SK-N-SH (cell line): ENCODE measurements around the gene CNRIP1. TPM values are rescaled to one million over a fixed set of nuclear protein-coding genes. Genes with fewer than 3 reads are reported as not detected.
A peak's percentile ranks its signal among the peaks of the same experiment; 100 is the strongest.

Source experiments
- CTCF ChIA-PET: fragments of 300-600, 350-600 bp; formaldehyde crosslinking; extraction: SDS; loops from one replicate; lab custom pipeline; 2021; lab: Yijun Ruan, JAX
- POLR2A ChIA-PET: fragments of 350-600 bp; sonication (Branson Sonifier 250); formaldehyde crosslinking; extraction: SDS; loops from one replicate; lab custom pipeline; 2020; ENCODE audit warnings: antibody characterized with exemption, inconsistent platforms; lab: Yijun Ruan, JAX
- DNase-seq: peaks from one replicate; pipeline ENCODE4 v3.0.0; 2012
- H2AFZ ChIP-seq: fragments of 200-600 bp; sonication (generic); 2 replicates; pipeline ENCODE4 v1.8.1; 2016; ENCODE audit warnings: antibody characterized with exemption, mild to moderate bottlenecking, low read depth
- H3F3A ChIP-seq: fragments of 200-600 bp; sonication (generic); replicated peaks from 2 replicates; pipeline ENCODE3; 2016; ENCODE audit warnings: antibody characterized with exemption, mild to moderate bottlenecking; ENCODE audit not compliant: insufficient read depth
- H3K27ac ChIP-seq, 2 experiments: fragments of 200-500 bp in 1 of 2; fragments of 200-600 bp in 1 of 2; sonication (Bioruptor generic) in 1 of 2; sonication (generic), shearing (Covaris generic) in 1 of 2; 2 replicates each; pipeline versions ENCODE4 v1.5.1 to v1.6.1; 2014 to 2016; ENCODE audit warnings: low read depth in 2 of 2, inconsistent platforms in 1 of 2, low read length in 1 of 2, mild to moderate bottlenecking in 1 of 2, mixed read lengths in 1 of 2
- H3K27me3 ChIP-seq: fragments of 200-600 bp; sonication (generic), shearing (Covaris generic); 2 replicates; pipeline ENCODE4 v1.6.1; 2016; ENCODE audit warnings: mixed run types; ENCODE audit not compliant: insufficient read depth
- H3K36me3 ChIP-seq, 2 experiments: fragments of 200-500 bp in 1 of 2; fragments of 200-600 bp in 1 of 2; sonication (Bioruptor generic) in 1 of 2; sonication (generic) in 1 of 2; replicated peaks in 1 of 2; 2 replicates each; pipeline versions ENCODE3 to v1.5.1; 2014 to 2016; ENCODE audit warnings: low read length in 1 of 2, mild to moderate bottlenecking in 1 of 2; ENCODE audit not compliant: insufficient read depth in 2 of 2, control insufficient read depth in 1 of 2
- H3K4me1 ChIP-seq, 2 experiments: fragments of 200-500 bp in 1 of 2; fragments of 200-600 bp in 1 of 2; sonication (Bioruptor generic) in 1 of 2; sonication (generic), shearing (Covaris generic) in 1 of 2; 2 replicates each; pipeline versions ENCODE4 v1.5.1 to v1.6.1; 2014 to 2016; ENCODE audit warnings: low read depth in 1 of 2, low read length in 1 of 2, mixed run types in 1 of 2; ENCODE audit not compliant: insufficient read depth in 2 of 2, control insufficient read depth in 1 of 2
- H3K4me2 ChIP-seq: fragments of 200-600 bp; sonication (generic), shearing (Covaris generic); 2 replicates; pipeline ENCODE4 v1.6.1; 2017; ENCODE audit warnings: mixed run types
- H3K4me3 ChIP-seq, 2 experiments: fragments of 200-500 bp in 1 of 2; fragments of 200-600 bp in 1 of 2; sonication (Bioruptor generic) in 1 of 2; sonication (generic), shearing (Covaris generic) in 1 of 2; 2 replicates each; pipeline versions ENCODE4 v1.5.1 to v1.8.1; 2014 to 2016; ENCODE audit warnings: low read depth in 2 of 2, inconsistent platforms in 1 of 2, low read length in 1 of 2, mild to moderate bottlenecking in 1 of 2, mixed read lengths in 1 of 2, moderate library complexity in 1 of 2
- H3K79me2 ChIP-seq: fragments of 200-600 bp; sonication (generic); 2 replicates; pipeline ENCODE4 v1.8.1; 2017; ENCODE audit warnings: mild to moderate bottlenecking; ENCODE audit not compliant: insufficient read depth
- H3K9ac ChIP-seq: fragments of 200-600 bp; sonication (generic); 2 replicates; pipeline ENCODE4 v1.6.1; 2017; ENCODE audit warnings: mixed run types
- H3K9me2 ChIP-seq: fragments of 200-600 bp; sonication (generic); 2 replicates; pipeline ENCODE4 v1.6.1; 2017; ENCODE audit warnings: mixed run types
- H3K9me3 ChIP-seq: fragments of 200-600 bp; sonication (generic); 2 replicates; pipeline ENCODE4 v1.6.1; 2017; ENCODE audit warnings: mixed run types, mild to moderate bottlenecking, moderate library complexity
- H4K20me1 ChIP-seq: fragments of 200-600 bp; sonication (generic); 2 replicates; pipeline ENCODE4 v1.6.1; 2017; ENCODE audit warnings: mild to moderate bottlenecking, mixed run types; ENCODE audit not compliant: insufficient read depth
- EP300 ChIP-seq, 2 experiments: IDR thresholded peaks; 2 replicates each; pipeline versions ENCODE4 v1.4.0 to v1.6.1; 2012; ENCODE audit warnings: borderline replicate concordance in 1 of 2, low read depth in 1 of 2, low read length in 1 of 2
- EZH2phosphoT487 ChIP-seq: fragments of 200-600 bp; sonication (generic); IDR thresholded peaks from 2 replicates; pipeline ENCODE4 v1.6.1; 2017; ENCODE audit warnings: low read depth, mixed run types, mild to moderate bottlenecking, antibody characterized with exemption, moderate library complexity, borderline replicate concordance
- FOSL2 ChIP-seq: IDR thresholded peaks from 2 replicates; pipeline ENCODE4 v1.4.0; 2012; ENCODE audit warnings: low read depth, mild to moderate bottlenecking, moderate library complexity, borderline replicate concordance
- FOXJ3 ChIP-seq: sonication (generic); formaldehyde crosslinking; IDR thresholded peaks from 2 replicates; pipeline ENCODE4 v1.5.1; 2020; ENCODE audit warnings: mild to moderate bottlenecking, missing genetic modification reagents
- IRF3 ChIP-seq: fragments of 150-350 bp; IDR thresholded peaks from 2 replicates; pipeline ENCODE4 v1.6.1; 2016; ENCODE audit warnings: mild to moderate bottlenecking, low read depth, low read length
- JUND ChIP-seq: IDR thresholded peaks from 2 replicates; pipeline ENCODE4 v1.4.0; 2012
- MAX ChIP-seq: IDR thresholded peaks from 2 replicates; pipeline ENCODE4 v1.4.0; 2012; ENCODE audit warnings: low read depth
- MXI1 ChIP-seq: IDR thresholded peaks from 2 replicates; pipeline ENCODE4 v1.6.1; 2012; ENCODE audit warnings: mild to moderate bottlenecking, low read depth, low read length, improper control_type of control experiment
- NFIC ChIP-seq: IDR thresholded peaks from 2 replicates; pipeline ENCODE4 v1.4.0; 2012; ENCODE audit warnings: borderline replicate concordance
- PBX3 ChIP-seq: IDR thresholded peaks from 2 replicates; pipeline ENCODE4; 2012
- RAD21 ChIP-seq: IDR thresholded peaks from 2 replicates; pipeline ENCODE4 v1.6.1; 2012; ENCODE audit warnings: mild to moderate bottlenecking, low read length
- RXRA ChIP-seq: IDR thresholded peaks from 2 replicates; pipeline ENCODE4 v1.4.0; 2012; ENCODE audit warnings: low read depth, mild to moderate bottlenecking, borderline replicate concordance
- TCF12 ChIP-seq: IDR thresholded peaks from 2 replicates; pipeline ENCODE4 v1.4.0; 2012
- TEAD4 ChIP-seq: IDR thresholded peaks from 2 replicates; pipeline ENCODE4 v1.4.0; 2012; ENCODE audit warnings: mild to moderate bottlenecking, borderline replicate concordance; ENCODE audit not compliant: insufficient read depth
- YY1 ChIP-seq: IDR thresholded peaks from 2 replicates; pipeline ENCODE4 v1.4.0; 2012; ENCODE audit warnings: low read depth, mild to moderate bottlenecking
- polyA plus RNA-seq, 3 experiments: library from polyadenylated mRNA; depleted of rRNA; stranded (reverse); fragments of >200 nt; gene quantifications; 2 replicates each; pipeline ENCODE4 v1.2.3, GENCODE V29; 2012
- TF ChIP-seq, protein P1 (sequence below): fragments of 150-350 bp; IDR thresholded peaks from 2 replicates; pipeline ENCODE4 v1.6.1; 2017; ENCODE audit warnings: antibody characterized with exemption, low read length, low read depth, borderline replicate concordance
- TF ChIP-seq, protein P2 (sequence below): IDR thresholded peaks from 2 replicates; pipeline ENCODE4 v1.4.0; 2012; ENCODE audit warnings: low read depth, borderline replicate concordance

Gene CNRIP1
- polyA plus RNA-seq, 1 of the 3 experiments (the other 2 are of a cell fraction), result 55.5 TPM

DNA sequence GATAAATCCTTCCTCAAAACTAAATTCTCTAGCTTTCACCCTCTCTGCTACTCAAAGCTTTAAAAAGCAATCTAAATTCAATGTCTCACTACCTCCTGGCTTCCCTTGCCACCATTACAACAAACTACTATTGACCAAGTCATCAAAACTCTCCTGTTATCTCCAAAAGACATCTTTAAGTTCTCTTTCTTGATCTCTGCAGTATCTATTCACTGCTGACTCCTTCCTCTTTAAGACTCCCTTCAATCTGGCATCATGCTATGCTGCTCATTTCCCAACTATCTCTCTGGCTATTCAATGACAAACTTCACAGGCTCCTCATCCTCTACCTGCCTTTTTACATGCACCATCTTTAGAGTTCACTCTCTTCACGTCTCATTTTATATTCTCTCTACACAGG, 73.4 kb downstream of the CNRIP1 start (continued):
- TF ChIP-seq MAX (no peak), FOSL2 (no peak), TEAD4 (no peak), RAD21 (no peak)

DNA sequence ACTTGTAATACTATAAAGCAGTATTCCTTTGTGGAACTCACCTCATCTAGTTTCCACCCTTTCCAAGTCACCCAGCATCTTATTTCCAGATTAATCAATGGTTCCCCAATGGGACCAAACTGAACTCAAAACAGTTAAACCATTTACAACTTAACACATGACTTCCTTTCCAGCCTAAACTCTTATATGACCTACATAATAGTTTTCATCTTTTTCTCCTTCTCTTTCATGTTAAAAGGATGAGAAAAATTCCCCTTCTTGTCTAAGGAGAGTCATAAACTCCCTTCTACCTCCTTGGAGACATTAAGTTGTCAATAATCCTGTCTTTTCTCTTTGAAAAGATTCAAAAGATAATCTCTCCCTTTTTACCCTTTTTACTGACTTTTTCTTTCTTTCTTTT, 74.1 kb downstream of the CNRIP1 start:
- peaks cover 100% of the 10 kb centered on the region for H3K79me2 ChIP-seq
- peaks cover 17 to 45% of the 10 kb centered on the region in 2 experiments for H3K4me1 ChIP-seq
- no peak for DNase-seq
- CTCF ChIA-PET, result interaction anchor here (1.2 to 3.3 kb wide), 4 partner anchors 11 to 123 kb away, joined by 3 to 17 read pairs (median 8); no protein-coding TSS in a partner anchor
- H3K9me3 ChIP-seq, result no peaks in the 10 kb centered on the region
- H3K9me2 ChIP-seq, result no peaks in the 10 kb centered on the region
- POLR2A ChIA-PET, result no interaction called here
- TF ChIP-seq YY1 (no peak), PBX3 (no peak), NFIC (no peak), TEAD4 (no peak), EP300 (IDR thresholded peaks at IDR 0.05; ENCODE audit: borderline replicate concordance in 1 of 2, low read depth in 1 of 2, low read length in 1 of 2) (no peak), FOXJ3 (no peak), JUND (no peak), MXI1 (no peak), RXRA (no peak), TCF12 (no peak), FOSL2 (no peak), IRF3 (no peak), EZH2phosphoT487 (no peak)
- TF ChIP-seq, protein P1, sequence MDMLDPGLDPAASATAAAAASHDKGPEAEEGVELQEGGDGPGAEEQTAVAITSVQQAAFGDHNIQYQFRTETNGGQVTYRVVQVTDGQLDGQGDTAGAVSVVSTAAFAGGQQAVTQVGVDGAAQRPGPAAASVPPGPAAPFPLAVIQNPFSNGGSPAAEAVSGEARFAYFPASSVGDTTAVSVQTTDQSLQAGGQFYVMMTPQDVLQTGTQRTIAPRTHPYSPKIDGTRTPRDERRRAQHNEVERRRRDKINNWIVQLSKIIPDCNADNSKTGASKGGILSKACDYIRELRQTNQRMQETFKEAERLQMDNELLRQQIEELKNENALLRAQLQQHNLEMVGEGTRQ, result no peak
- TF ChIP-seq, protein P2, sequence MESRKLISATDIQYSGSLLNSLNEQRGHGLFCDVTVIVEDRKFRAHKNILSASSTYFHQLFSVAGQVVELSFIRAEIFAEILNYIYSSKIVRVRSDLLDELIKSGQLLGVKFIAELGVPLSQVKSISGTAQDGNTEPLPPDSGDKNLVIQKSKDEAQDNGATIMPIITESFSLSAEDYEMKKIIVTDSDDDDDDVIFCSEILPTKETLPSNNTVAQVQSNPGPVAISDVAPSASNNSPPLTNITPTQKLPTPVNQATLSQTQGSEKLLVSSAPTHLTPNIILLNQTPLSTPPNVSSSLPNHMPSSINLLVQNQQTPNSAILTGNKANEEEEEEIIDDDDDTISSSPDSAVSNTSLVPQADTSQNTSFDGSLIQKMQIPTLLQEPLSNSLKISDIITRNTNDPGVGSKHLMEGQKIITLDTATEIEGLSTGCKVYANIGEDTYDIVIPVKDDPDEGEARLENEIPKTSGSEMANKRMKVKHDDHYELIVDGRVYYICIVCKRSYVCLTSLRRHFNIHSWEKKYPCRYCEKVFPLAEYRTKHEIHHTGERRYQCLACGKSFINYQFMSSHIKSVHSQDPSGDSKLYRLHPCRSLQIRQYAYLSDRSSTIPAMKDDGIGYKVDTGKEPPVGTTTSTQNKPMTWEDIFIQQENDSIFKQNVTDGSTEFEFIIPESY, result no peak
- H4K20me1 ChIP-seq, result peaks cover 100% of the 10 kb centered on the region
- H3K4me3 ChIP-seq, result no peak overlapping the region
- H3K27me3 ChIP-seq, result no peaks in the 10 kb centered on the region
- no peak overlapping the region for H2AFZ ChIP-seq
- H3K4me2 ChIP-seq, result no peak overlapping the region
- peak overlapping the region in 1 of 2 experiments; percentile 9; a peak in 1 of 4 replicates for H3K27ac ChIP-seq
- peaks cover 9 to 18% of the 10 kb centered on the region in 2 experiments for H3K36me3 ChIP-seq
- H3F3A ChIP-seq, result peaks cover 23% of the 10 kb centered on the region
- H3K9ac ChIP-seq, result no peak overlapping the region
